Measurements from ENCODE around the gene ADAMTS9. TPM values are rescaled to one million over a fixed set of nuclear protein-coding genes. Genes with fewer than 3 reads are reported as not detected.

Gene ADAMTS9
- total and polyA plus RNA-seq, 2 experiments from 2014 or later: 0.31 to 0.81 TPM

- H3K4me2 ChIP-seq: no peak overlapping the region
- Mint-ChIP-seq H3K9me3 (no peaks in the 10 kb centered on the region), H3K27ac (no peak overlapping the region), H3K36me3 (ENCODE audit: low read depth) (no peaks in the 10 kb centered on the region), H3K27me3 (ENCODE audit: insufficient read depth, low read depth, poor library complexity) (peaks cover 6% of the 10 kb centered on the region), H3K4me3 (no peak overlapping the region), H3K4me1 (peaks cover 22% of the 10 kb centered on the region)
- DNase-seq (ENCODE audit: low spot score) (no peak), ATAC-seq (no peak)
- H3K4me3 ChIP-seq: no peak overlapping the region
- H3K27ac ChIP-seq (ENCODE audit: low read depth): no peak overlapping the region
- H3K79me2 ChIP-seq (replicated peaks; ENCODE audit: insufficient read depth): no peaks in the 10 kb centered on the region
- H3K36me3 ChIP-seq (ENCODE audit: insufficient read depth): no peaks in the 10 kb centered on the region
- no peak for TF ChIP-seq NANOG (IDR thresholded peaks at IDR 0.05; ENCODE audit: borderline replicate concordance)
- TF ChIP-seq POLR2AphosphoS5 (IDR thresholded peaks at IDR 0.05; ENCODE audit: low read depth): no peak
- TF ChIP-seq CREB1 (CRISPR knock-in tag; IDR thresholded peaks at IDR 0.05; ENCODE audit: low read depth): no peak
- no peak for TF ChIP-seq ZNF331 (CRISPR knock-in tag; IDR thresholded peaks at IDR 0.05; ENCODE audit: low read depth)
- TF ChIP-seq ZNF462 (CRISPR knock-in tag; IDR thresholded peaks at IDR 0.05): no peak
- TF ChIP-seq CTCF (conservative IDR thresholded peaks at IDR 0.05; ENCODE audit: low read depth in 2 of 2): no peak
- no peak for TF ChIP-seq STAT1 (IDR thresholded peaks at IDR 0.05; ENCODE audit: unreplicated experiment)
- TF ChIP-seq JUNB (IDR thresholded peaks at IDR 0.05; ENCODE audit: unreplicated experiment): no peak
- no peak for TF ChIP-seq EZH2phosphoT487 (IDR thresholded peaks at IDR 0.05; ENCODE audit: unreplicated experiment)
- no peak for TF ChIP-seq ETS1 (IDR thresholded peaks at IDR 0.05)
- no peak for TF ChIP-seq REST (IDR thresholded peaks at IDR 0.05; ENCODE audit: unreplicated experiment)
- no peak for TF ChIP-seq ZNF114 (CRISPR knock-in tag; IDR thresholded peaks at IDR 0.05)
- TF ChIP-seq EZH2 (IDR thresholded peaks at IDR 0.05; ENCODE audit: low read depth, unreplicated experiment): no peak
- H4K20me1 ChIP-seq (replicated peaks; ENCODE audit: insufficient read depth): no peaks in the 10 kb centered on the region
- peaks cover 17% of the 10 kb centered on the region for H3K4me1 ChIP-seq (ENCODE audit: insufficient read depth)
- H3F3A ChIP-seq (replicated peaks; ENCODE audit: low read depth): no peaks in the 10 kb centered on the region
- peak overlapping the region; percentile 5; the same call in 1 of the 2 replicates for H2AFZ ChIP-seq
- no peaks in the 10 kb centered on the region for H3K27me3 ChIP-seq (ENCODE audit: insufficient read depth)
- no peaks in the 10 kb centered on the region for H3K9me2 ChIP-seq (ENCODE audit: insufficient read depth)
These were observed 111.5 kb downstream of the ADAMTS9 start for GRCh38 chr3:64576211-64576775.
